ENCODE data around the gene IQCK.
"Not testable (repeated sequence)": the region's sequence is repeated elsewhere in the genome, so short reads cannot be mapped to it uniquely, and the experiment has no call there.

IQCK gene

DNA sequence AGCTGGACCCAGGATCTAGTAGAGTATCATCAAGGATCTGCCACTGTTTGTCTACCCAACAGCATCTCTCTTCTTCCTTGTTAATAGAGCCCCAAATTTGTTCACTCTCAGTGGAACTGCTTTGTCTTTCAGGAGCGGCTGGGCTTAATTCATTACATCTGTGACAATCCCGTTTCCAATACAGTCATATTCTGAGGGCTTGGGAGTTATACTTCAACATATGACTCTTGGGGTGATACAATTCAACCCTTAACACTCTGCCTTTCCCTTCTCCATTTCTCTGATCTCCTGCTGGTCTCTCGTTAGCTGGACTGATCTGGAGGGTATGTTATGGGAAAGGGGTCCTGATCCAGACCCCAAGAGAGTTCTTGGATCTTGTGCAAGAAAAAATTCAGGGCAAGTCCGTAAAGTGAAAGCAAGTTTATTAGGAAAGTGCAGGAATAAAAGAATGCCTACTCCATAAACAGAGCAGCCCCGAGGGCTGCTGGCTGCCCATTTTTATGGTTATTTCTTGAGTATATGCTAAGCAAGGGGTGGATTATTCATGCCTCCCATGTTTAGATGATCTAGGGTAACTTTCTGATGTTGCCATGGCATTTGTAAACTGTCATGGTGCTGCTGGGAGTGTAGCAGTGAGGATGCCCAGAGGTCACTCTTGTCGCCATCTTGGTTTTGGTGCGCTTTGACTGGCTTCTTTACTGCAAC is 42.4 kb downstream of the IQCK start:
- DNase-seq = no peak

- no peak for DNase-seq
Observed at GRCh38 chr16:19765860-19766553, 47.9 kb downstream of the IQCK start.

GRCh38 chr16:19766554-19766884 is 48.4 kb downstream of the IQCK start:
- no peak for DNase-seq

DNA sequence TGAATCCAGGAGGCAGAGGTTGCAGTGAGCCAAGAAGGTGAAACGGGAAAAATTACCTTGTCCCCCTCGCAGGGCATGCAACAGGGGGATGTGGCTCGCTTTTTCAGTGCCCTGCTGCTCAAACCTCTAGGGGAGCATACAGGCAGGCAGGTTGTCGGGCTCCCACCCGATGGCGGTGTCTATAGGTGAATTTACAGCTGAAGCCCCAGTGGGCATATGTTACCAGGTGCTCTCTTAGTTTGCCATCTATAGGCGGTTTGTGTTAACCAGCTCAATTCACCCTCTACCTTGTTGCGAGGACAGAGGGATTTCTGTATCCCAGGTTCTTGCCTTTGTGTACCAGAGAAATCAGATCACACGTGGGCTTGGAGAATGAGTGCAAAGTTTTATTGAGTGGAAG is 48.9 kb downstream of the IQCK start:
- DNase-seq = no peak

GRCh38 chr16:19767497-19767896 is 49.4 kb downstream of the IQCK start:
- no peak for DNase-seq

- DNase-seq = no peak
Observed at GRCh38 chr16:19769239-19769638, 51.2 kb downstream of the IQCK start.

GRCh38 chr16:19771040-19771439 is 53.0 kb downstream of the IQCK start:
- DNase-seq = no peak

- DNase-seq = no peak
Observed at GRCh38 chr16:19771796-19772195, 53.7 kb downstream of the IQCK start.

DNA sequence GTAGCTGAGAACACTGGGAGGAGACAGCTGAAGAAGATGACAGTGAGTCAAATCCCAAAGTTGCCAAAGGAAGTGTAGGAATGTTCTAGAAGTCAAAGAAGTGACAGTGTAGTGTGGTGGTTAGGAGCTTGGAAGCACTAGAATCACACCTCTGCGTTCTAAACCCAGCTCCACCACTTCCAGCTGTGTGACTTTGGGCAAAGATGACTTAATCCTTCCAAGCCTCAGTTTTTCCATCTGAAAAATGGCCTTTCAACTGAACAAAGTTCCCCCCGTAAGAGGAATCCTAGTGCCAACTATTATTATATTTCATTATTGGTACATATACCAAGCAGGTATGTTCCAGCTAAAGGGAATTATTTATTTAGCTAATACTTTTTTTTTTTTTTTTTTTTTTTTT is 56.0 kb downstream of the IQCK start:
- no peak for DNase-seq

DNA sequence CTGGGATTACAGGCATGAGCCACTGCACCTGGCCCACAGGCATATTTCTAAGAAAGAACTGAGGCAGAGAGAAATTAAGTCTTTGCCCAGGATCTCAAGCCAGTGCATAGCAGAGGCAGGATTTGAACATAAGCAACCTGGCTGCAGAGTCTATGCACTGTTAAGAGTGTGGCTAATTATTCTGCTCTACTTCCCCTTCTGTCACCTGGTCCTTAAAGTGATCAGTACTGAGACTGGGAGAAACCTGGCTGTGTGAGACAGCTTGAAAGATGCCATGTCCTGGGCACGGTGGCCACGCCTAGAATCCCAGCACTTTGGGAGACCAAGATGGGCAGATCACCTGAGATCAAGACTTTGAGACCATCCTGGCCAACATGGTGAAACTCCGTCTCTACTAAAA is 58.1 kb downstream of the IQCK start:
- no peak for DNase-seq

DNA sequence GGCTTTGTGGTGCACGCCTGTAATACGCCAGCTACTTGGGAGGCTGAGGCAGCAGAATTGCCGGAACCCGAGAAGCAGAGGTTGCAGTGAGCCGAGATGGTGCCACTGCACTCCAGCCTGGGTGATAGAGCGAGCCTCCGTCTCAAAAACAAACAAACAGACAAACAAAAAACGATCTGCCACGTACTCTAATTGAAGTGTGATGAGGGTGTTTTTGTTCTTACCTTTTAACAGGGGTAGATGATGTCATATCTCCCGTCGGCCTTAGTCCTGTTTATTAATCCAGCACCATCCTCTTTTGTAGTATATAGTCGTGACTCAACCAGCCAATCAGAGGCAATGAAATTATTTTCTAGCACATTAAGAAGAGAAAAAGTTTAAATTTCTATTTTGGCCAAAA is 58.5 kb downstream of the IQCK start:
- no peak for DNase-seq

DNA sequence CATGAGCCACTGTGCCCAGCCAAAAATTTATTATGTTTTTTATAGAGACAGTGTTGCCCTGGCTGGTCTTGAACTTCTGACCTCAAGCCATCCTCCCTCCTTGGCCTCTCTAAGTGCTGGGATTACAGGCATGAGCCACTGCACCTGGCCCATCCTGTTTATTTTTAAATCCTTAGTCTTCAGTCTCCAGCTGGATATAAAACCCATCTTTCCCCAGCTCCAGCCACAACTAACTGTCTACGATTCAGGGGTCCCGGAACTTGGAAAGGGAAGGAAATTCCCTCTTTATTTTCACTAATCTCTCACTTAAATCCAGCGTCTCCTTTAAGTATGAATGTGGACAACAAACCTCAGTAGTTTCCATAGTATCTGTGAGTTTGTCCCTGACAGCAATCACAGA is 62.2 kb downstream of the IQCK start:
- DNase-seq = no peak

DNA sequence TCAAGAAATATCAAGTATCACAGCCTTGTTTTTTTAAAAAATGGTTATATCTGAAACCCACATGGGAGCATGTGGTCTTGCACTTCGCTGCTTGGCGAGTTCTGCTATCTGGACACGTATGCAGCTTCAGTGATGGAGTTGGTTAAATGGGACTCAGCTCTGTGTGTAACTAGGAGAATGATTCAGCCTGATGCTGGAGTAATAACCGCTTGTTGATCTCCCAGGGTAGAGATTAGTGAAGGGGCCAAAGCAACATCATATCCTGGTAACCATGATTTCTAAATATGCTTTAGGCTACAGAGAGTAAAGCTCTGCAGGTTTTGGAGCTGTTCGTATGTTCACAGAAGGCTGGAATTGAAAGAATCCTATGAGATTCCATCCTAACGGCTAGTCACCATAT is 63.2 kb downstream of the IQCK start:
- no peak for DNase-seq

- DNase-seq = no peak
Observed at GRCh38 chr16:19783363-19784182, 65.5 kb downstream of the IQCK start.

DNA sequence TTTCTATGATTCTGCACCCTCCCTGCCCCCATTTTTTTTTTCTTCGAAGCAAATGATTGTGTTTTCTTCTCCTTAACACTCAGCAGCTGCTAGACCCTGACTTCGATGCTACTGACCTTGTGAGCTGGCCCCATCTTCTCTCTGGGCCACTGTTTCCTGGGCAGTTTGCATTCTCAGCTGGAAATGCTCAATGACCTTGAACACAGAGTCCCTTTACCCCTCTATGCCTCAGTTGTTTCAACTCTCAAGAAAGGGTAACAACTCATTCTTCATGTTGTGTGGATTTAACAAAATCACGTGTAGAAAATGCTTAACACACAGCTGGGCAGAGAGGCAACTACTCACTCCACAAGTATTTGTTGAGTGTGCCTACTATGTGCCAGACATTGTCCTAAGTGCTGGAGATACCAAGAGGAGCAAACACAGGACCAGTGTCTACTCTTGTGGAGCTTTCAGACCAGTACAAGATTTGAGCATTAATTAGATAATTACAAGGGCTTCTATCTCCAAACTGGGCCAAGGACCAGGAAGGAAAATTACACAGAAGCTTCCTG is 66.2 kb downstream of the IQCK start:
- DNase-seq = no peak

GRCh38 chr16:19785081-19785480 is 67.0 kb downstream of the IQCK start:
- no peak for DNase-seq

- no peak for DNase-seq
Observed at GRCh38 chr16:19785512-19786130, 67.5 kb downstream of the IQCK start.

GRCh38 chr16:19801369-19801768 is 83.3 kb downstream of the IQCK start:
- DNase-seq = not testable (repeated sequence)

- DNase-seq = not testable (repeated sequence)
Observed at GRCh38 chr16:19801824-19802223, 83.8 kb downstream of the IQCK start.

DNA sequence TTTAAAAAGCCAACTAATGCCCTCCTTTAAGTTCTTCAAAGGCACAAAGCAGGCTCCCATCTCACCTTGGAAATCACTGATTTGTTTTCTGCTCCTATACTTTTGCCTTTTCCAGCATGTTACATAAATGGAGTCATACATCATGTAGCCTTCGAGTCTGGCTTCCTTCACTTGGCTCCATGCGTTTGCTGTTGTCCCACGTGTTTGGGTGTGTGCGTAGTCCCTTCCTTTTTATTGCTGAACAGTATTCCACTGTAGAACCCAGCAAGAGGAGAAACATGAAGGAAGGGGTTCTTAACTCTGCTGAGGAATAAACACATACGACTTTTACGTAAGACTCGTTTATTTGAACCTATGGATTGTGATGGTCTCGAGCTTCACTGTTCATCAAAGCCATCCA is 84.5 kb downstream of the IQCK start:
- DNase-seq = no peak

DNA sequence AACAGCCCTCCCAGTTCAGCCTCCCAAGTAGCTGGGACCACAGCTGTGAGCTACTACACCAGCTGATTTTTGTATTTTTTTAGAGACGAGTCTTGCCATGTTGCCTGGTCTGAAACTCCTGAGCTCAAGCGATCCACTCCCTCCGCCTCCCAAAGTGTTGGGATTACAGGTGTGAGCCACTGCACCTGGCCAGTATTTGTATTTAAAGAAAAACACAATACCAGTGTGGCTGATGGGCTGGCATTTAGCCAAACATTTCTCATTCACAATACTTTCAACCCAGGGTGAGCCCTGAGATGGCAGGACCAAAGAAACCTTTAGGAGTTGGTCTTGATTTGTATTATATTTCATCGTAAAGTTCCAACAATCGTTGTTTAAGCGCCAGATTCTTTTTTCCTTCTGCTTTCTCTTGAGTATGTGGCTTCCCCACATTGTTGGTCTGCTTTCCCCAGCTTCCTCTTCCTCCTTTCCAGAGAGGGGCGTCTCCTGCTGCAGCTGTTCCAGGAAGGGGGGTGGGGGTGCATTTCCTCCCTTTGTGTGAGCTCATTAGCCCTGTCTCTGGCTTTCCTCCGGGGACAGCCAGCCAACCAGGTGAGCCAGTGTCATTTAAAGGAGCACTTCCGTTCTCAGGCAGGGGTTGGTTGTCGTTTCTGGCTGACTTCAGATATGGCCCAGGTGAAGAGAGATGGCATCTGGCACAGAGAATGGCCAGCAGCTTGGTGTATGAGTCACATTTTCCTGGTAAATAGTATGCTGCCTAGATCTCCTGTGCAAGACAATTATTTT is 86.7 kb downstream of the IQCK start:
- peak; percentile 93 for DNase-seq

DNA sequence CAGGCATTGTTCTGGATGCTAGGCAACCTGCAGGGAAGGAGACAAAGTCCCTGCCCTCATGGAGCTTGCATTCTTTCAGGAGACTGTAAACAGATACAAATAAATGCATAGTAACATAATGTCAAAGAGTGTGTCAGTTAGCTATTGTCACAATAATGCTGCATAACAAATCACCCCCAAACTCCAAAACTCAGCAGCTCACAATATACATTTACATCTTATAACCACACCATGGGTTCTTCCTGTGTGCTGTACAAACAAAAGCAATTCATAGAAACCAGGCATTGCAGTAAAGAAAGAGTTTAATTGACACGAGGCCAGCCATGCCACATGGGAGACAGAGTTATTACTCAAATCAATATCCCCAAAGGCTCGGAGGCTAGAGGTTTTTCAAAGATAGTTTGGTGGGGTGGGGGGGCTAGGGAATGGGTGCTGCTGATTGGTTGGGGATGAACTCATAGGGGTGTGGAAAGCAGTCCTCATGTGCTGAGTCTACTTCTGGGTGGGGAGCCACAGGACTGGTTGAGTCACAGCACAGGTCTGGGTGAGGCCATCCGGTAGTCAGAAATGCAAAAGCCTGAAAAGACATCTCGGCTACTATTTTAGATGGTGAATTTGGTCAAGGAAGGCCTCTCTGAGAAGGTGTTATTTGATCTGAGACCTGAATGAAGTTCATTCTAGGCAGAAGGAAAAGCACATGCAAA is 87.5 kb downstream of the IQCK start:
- no peak for DNase-seq
